ENCODE results near the gene PIEZO2. TPM values are rescaled to one million over a fixed set of nuclear protein-coding genes. Genes with fewer than 3 reads are reported as not detected.

Gene PIEZO2
- total RNA-seq, 1 experiment from 2014 or later: 5.5 TPM

DNA sequence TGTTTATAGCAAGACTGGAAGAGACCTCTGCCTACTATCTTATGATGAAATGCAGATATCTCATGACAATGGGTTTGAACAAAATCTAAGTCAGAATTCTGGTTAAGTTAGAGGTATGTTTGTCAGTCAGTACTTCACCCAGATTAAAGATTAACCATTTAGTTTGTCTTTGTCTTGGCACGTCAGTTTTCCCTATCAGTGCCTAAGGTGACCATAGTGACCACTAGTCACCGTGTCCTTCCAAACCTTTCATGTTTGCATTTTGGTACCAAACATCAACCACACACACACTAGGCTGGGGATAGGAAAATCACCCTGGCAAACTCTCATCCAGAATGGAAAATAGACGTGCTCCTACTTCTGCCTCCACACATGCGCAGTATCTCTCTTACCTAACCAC is 248.9 kb downstream of the PIEZO2 start:
- Histone ChIP-seq H3K9me3 (ENCODE audit: low read depth, low read length, poor library complexity, severe bottlenecking) (no peaks in the 10 kb centered on the region), H3K27ac (ENCODE audit: low read depth, low read length, poor library complexity, severe bottlenecking) (no peak overlapping the region), H3K36me3 (ENCODE audit: insufficient read depth, low read length, poor library complexity, severe bottlenecking) (no peaks in the 10 kb centered on the region), H3K4me1 (ENCODE audit: insufficient read depth, low read length, poor library complexity, severe bottlenecking) (no peaks in the 10 kb centered on the region), H3K4me3 (ENCODE audit: low read depth, low read length, poor library complexity, severe bottlenecking) (no peak overlapping the region), H3K27me3 (replicated peaks; ENCODE audit: insufficient read depth, low read depth, low read length, poor library complexity) (peaks cover 26% of the 10 kb centered on the region)
- BruUV-seq (replicated peaks): no TSS peak
- DNase-seq (ENCODE audit: low spot score): no peak
- TF ChIP-seq, protein P1, sequence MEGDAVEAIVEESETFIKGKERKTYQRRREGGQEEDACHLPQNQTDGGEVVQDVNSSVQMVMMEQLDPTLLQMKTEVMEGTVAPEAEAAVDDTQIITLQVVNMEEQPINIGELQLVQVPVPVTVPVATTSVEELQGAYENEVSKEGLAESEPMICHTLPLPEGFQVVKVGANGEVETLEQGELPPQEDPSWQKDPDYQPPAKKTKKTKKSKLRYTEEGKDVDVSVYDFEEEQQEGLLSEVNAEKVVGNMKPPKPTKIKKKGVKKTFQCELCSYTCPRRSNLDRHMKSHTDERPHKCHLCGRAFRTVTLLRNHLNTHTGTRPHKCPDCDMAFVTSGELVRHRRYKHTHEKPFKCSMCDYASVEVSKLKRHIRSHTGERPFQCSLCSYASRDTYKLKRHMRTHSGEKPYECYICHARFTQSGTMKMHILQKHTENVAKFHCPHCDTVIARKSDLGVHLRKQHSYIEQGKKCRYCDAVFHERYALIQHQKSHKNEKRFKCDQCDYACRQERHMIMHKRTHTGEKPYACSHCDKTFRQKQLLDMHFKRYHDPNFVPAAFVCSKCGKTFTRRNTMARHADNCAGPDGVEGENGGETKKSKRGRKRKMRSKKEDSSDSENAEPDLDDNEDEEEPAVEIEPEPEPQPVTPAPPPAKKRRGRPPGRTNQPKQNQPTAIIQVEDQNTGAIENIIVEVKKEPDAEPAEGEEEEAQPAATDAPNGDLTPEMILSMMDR (conservative IDR thresholded peaks at IDR 0.05; ENCODE audit: low read depth, low read length): no peak
- TF ChIP-seq EZH2 (IDR thresholded peaks at IDR 0.05; ENCODE audit: borderline replicate concordance, low read depth, low read length, poor library complexity, severe bottlenecking): no peak
- ChIA-PET POLR2A (ENCODE audit: low non-redundant PET) (no interaction called here), CTCF (no interaction called here)
- intact Hi-C loops (cut with micrococcal nuclease; ENCODE audit: unreplicated experiment): no loop called here

DNA sequence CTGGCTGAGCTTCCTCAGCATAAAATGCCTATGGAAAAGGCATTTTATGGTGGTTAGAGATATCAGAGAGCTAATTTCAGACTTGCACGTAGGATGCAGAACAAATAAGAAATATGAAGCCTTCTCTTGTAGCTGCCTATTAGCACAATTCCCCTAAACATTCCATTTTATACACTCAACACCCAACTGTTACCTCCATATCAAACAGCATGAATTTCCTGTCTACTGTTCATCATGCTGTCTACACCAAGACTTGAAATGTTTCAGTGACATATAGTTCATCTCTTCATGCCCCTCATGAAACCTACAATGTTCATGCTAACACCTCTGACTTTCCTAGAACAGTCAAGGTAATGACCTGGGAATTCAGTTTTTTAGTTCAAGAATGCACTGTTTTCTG is 249.9 kb downstream of the PIEZO2 start:
- peak; percentile 51 for DNase-seq (ENCODE audit: low spot score)
- no peaks in the 10 kb centered on the region for H3K4me1 ChIP-seq (ENCODE audit: insufficient read depth, low read length, poor library complexity, severe bottlenecking)
- peaks cover 26% of the 10 kb centered on the region for H3K27me3 ChIP-seq (replicated peaks; ENCODE audit: insufficient read depth, low read depth, low read length, poor library complexity)
- ChIA-PET CTCF (no interaction called here), POLR2A (ENCODE audit: low non-redundant PET) (no interaction called here)
- TF ChIP-seq EZH2 (IDR thresholded peaks at IDR 0.05; ENCODE audit: borderline replicate concordance, low read depth, low read length, poor library complexity, severe bottlenecking): no peak
- TF ChIP-seq, protein P1 (conservative IDR thresholded peaks at IDR 0.05; ENCODE audit: low read depth, low read length): no peak
- H3K36me3 ChIP-seq (ENCODE audit: insufficient read depth, low read length, poor library complexity, severe bottlenecking): no peaks in the 10 kb centered on the region
- no peaks in the 10 kb centered on the region for H3K9me3 ChIP-seq (ENCODE audit: low read depth, low read length, poor library complexity, severe bottlenecking)
- H3K27ac ChIP-seq (ENCODE audit: low read depth, low read length, poor library complexity, severe bottlenecking): no peak overlapping the region
- no TSS peak for BruUV-seq (replicated peaks)
- intact Hi-C loops (cut with micrococcal nuclease; ENCODE audit: unreplicated experiment): no loop called here
- no peak overlapping the region for H3K4me3 ChIP-seq (ENCODE audit: low read depth, low read length, poor library complexity, severe bottlenecking)

DNA sequence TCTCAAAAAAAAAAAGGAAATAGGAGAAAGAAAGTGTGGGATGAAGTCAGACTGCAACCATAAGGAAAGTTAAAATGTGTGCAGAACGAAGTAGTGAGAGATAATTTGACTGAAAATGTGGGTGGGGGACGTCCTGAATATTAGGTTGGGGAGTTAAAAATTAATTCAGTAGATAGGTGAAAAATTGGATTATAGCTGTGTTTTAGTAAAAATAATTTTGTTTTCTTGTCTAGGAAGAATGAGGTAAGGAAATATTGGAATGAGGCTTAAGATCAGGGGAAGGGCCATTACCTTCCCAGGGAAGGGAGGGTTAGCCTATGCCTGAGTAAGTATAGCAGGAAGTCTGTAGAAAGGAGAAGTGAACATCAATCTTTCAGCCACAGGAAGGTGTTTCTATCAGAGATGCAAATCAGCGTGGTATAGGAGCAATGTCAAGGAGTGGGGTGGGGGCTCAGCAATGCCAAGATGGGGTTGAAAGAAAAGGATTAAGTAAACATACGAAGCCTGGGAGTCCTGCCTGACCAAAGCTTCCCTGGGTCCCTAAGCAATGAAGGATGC is 250.9 kb downstream of the PIEZO2 start:
- intact Hi-C loops (cut with micrococcal nuclease; ENCODE audit: unreplicated experiment): no loop called here
- ChIA-PET POLR2A (ENCODE audit: low non-redundant PET) (no interaction called here), CTCF (no interaction called here)

More for the DNA sequence above, 250.9 kb downstream of the PIEZO2 start:
- H3K27ac ChIP-seq (ENCODE audit: low read depth, low read length, poor library complexity, severe bottlenecking): no peak overlapping the region
- H3K36me3 ChIP-seq (ENCODE audit: insufficient read depth, low read length, poor library complexity, severe bottlenecking): no peaks in the 10 kb centered on the region
- TF ChIP-seq, protein P1 (conservative IDR thresholded peaks at IDR 0.05; ENCODE audit: low read depth, low read length): no peak
- TF ChIP-seq EZH2 (IDR thresholded peaks at IDR 0.05; ENCODE audit: borderline replicate concordance, low read depth, low read length, poor library complexity, severe bottlenecking): no peak
- no peaks in the 10 kb centered on the region for H3K9me3 ChIP-seq (ENCODE audit: low read depth, low read length, poor library complexity, severe bottlenecking)
- H3K4me1 ChIP-seq (ENCODE audit: insufficient read depth, low read length, poor library complexity, severe bottlenecking): no peaks in the 10 kb centered on the region
- H3K4me3 ChIP-seq (ENCODE audit: low read depth, low read length, poor library complexity, severe bottlenecking): no peak overlapping the region
- DNase-seq (ENCODE audit: low spot score): no peak
- BruUV-seq (replicated peaks): no TSS peak
- H3K27me3 ChIP-seq (replicated peaks; ENCODE audit: insufficient read depth, low read depth, low read length, poor library complexity): peaks cover 19% of the 10 kb centered on the region
